ENCODE data around the gene MRPL51.
"Not testable (repeated sequence)": the region's sequence is repeated elsewhere in the genome, so short reads cannot be mapped to it uniquely, and the experiment has no call there.

Gene MRPL51

DNA sequence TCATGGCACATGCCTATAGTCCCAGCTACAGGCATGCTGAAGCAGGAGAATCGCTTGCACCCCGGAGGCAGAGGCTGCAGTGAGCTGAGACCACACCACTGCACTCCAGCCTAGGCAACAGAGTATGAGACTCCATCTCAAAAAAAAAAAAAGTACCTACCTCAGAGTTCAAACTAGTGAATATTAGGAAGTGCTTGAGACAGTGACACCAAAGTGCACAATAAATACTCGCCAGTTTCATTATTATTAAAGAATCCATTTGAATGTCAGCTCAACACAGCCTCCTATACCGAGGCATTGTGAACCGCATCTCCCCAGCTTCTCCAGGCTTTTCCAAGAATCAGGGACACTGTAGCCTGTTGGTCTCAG is 46.2 kb upstream of the MRPL51 start:
- no peak for DNase-seq (ENCODE audit: low spot score)
- Histone ChIP-seq H3K4me3 (no peak overlapping the region), H3K27ac (peak overlapping the region in 1 of 2 donors; percentile 99)
- TF ChIP-seq CTCF (IDR thresholded peaks at IDR 0.05): no peak

GRCh38 chr12:6538420-6539313 is 45.6 kb upstream of the MRPL51 start:
- no peak for TF ChIP-seq CTCF (IDR thresholded peaks at IDR 0.05)
- Histone ChIP-seq H3K4me3 (no peak overlapping the region), H3K27ac (peak overlapping the region in 1 of 2 donors; percentile 99)
- DNase-seq (ENCODE audit: low spot score): no peak

- DNase-seq (ENCODE audit: low spot score): not testable (repeated sequence)
- Histone ChIP-seq H3K4me3 (peak overlapping the region; percentile 91), H3K27ac (peak overlapping the region; percentile 96 to 99)
- TF ChIP-seq CTCF (IDR thresholded peaks at IDR 0.05): peak; percentile 81
Measured at GRCh38 chr12:6537580-6538419, 44.7 kb upstream of the MRPL51 start.

- DNase-seq (ENCODE audit: low spot score): no peak
- peak overlapping the region; percentile 91 for H3K4me3 ChIP-seq
- no peak for TF ChIP-seq CTCF (IDR thresholded peaks at IDR 0.05)
- H3K27ac ChIP-seq: peak overlapping the region; percentile 96 to 99
Measured at GRCh38 chr12:6536894-6537579, 44.0 kb upstream of the MRPL51 start.

DNA sequence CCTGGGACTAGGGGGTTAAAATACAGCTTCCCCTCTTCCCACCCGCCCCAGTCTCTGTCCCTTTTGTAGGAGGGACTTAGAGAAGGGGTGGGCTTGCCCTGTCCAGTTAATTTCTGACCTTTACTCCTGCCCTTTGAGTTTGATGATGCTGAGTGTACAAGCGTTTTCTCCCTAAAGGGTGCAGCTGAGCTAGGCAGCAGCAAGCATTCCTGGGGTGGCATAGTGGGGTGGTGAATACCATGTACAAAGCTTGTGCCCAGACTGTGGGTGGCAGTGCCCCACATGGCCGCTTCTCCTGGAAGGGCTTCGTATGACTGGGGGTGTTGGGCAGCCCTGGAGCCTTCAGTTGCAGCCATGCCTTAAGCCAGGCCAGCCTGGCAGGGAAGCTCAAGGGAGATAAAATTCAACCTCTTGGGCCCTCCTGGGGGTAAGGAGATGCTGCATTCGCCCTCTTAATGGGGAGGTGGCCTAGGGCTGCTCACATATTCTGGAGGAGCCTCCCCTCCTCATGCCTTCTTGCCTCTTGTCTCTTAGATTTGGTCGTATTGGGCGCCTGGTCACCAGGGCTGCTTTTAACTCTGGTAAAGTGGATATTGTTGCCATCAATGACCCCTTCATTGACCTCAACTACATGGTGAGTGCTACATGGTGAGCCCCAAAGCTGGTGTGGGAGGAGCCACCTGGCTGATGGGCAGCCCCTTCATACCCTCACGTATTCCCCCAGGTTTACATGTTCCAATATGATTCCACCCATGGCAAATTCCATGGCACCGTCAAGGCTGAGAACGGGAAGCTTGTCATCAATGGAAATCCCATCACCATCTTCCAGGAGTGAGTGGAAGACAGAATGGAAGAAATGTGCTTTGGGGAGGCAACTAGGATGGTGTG is 43.1 kb upstream of the MRPL51 start:
- Histone ChIP-seq H3K4me3 (peak overlapping the region; percentile 91), H3K27ac (peak overlapping the region; percentile 96 to 99)
- TF ChIP-seq CTCF (IDR thresholded peaks at IDR 0.05): no peak
- DNase-seq (ENCODE audit: low spot score): no peak

GRCh38 chr12:6535697-6535946 is 42.6 kb upstream of the MRPL51 start:
- peak overlapping the region; percentile 91 for H3K4me3 ChIP-seq
- no peak for TF ChIP-seq CTCF (IDR thresholded peaks at IDR 0.05)
- H3K27ac ChIP-seq: peak overlapping the region; percentile 96 to 99
- DNase-seq (ENCODE audit: low spot score): no peak

Measured in coronary artery (tissue), 2 donors.